Astrocyte (in vitro differentiated cells and primary cell): Measurements from ENCODE around the gene METTL23.

Experiments
- EZH2 ChIP-seq: IDR thresholded peaks from 2 replicates; pipeline ENCODE4 v1.6.1; 2012; ENCODE audit warnings: mild to moderate bottlenecking, low read length, inconsistent platforms; ENCODE audit not compliant: insufficient read depth
- TF ChIP-seq, protein P1 (sequence below): IDR thresholded peaks from 2 replicates; pipeline ENCODE4 v1.5.1; 2011; ENCODE audit warnings: low read depth, mild to moderate bottlenecking, inconsistent platforms, low read length, moderate library complexity; ENCODE audit not compliant: insufficient read depth

DNA sequence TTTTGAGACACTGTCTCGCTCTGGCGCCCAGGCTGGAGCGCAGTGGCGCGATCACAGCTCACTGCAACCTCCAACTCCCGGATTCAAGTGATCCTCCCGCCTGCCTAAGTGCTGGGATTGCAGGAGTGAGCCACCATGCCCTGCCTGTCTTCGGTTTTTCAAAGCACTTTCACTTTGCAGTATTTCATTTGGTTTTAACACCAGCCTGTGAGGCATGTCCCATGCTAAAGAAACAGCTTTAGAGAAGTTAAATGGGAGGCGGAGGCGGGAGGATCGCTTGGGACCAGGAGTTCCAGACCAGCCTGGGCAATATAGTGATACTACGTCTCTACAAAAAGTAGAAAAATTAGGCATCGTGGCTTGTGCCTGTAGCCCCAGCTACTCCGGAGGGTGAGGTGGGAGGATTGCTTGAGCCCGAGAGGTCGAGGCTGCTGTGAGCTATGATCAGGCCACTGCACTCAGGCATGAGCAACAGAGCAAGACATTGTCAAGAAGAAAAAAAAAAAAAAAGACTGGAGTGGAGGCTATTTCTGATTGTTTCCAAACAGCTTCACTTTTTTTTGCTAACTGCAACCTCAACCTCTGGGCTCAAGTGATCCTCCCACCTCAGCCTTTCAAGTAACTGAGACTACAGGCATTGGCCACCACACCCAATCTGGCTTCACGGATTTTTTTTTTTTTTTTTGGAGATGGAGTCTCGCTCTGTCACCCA is 1.3 kb downstream of the METTL23 start:
- TF ChIP-seq, protein P1, sequence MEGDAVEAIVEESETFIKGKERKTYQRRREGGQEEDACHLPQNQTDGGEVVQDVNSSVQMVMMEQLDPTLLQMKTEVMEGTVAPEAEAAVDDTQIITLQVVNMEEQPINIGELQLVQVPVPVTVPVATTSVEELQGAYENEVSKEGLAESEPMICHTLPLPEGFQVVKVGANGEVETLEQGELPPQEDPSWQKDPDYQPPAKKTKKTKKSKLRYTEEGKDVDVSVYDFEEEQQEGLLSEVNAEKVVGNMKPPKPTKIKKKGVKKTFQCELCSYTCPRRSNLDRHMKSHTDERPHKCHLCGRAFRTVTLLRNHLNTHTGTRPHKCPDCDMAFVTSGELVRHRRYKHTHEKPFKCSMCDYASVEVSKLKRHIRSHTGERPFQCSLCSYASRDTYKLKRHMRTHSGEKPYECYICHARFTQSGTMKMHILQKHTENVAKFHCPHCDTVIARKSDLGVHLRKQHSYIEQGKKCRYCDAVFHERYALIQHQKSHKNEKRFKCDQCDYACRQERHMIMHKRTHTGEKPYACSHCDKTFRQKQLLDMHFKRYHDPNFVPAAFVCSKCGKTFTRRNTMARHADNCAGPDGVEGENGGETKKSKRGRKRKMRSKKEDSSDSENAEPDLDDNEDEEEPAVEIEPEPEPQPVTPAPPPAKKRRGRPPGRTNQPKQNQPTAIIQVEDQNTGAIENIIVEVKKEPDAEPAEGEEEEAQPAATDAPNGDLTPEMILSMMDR, result no peak
- TF ChIP-seq EZH2, result no peak
